WTC11 (cell line): ENCODE measurements around the gene RPS8. TPM values are rescaled to one million over a fixed set of nuclear protein-coding genes. Genes with fewer than 3 reads are reported as not detected.

ENCODE experiments used
- ATAC-seq: fragments of 200-7000 bp; cut with Tn5 transposase; 2 replicates; pipeline ENCODE4 v1.10.0; 2021; ENCODE audit warnings: mild to moderate bottlenecking, moderate library complexity
- CTCF ChIA-PET: fragments of 300-600 bp; sonication (Branson Sonifier 250); formaldehyde crosslinking; loops from one replicate; lab custom pipeline; 2021; ENCODE audit warnings: antibody characterized with exemption; lab: Charles Lee
- POLR2A ChIA-PET: fragments of 350-600 bp; sonication (Branson Sonifier 250); formaldehyde crosslinking; loops from one replicate; lab custom pipeline; 2021; ENCODE audit warnings: antibody characterized with exemption; lab: Charles Lee
- DNase-seq: peaks from one replicate; pipeline ENCODE4 v3.0.0; 2021; ENCODE audit warnings: low spot score
- H3K27ac Mint-ChIP-seq: 2 replicates; pipeline ENCODE4 v1.8.0; 2021; ENCODE audit warnings: mixed read lengths
- H3K27me3 Mint-ChIP-seq: 2 replicates; pipeline ENCODE4 v1.8.0; 2021; ENCODE audit warnings: low read depth, mild to moderate bottlenecking, moderate library complexity, mixed read lengths
- H3K36me3 Mint-ChIP-seq: 2 replicates; pipeline ENCODE4 v1.8.0; 2021; ENCODE audit warnings: mixed read lengths
- H3K4me1 Mint-ChIP-seq: 2 replicates; pipeline ENCODE4 v1.8.0; 2022; ENCODE audit warnings: mixed read lengths
- H3K4me3 Mint-ChIP-seq: 2 replicates; pipeline ENCODE4 v1.8.0; 2021; ENCODE audit warnings: mild to moderate bottlenecking, moderate library complexity, mixed read lengths
- H3K9me3 Mint-ChIP-seq: 2 replicates; pipeline ENCODE4 v1.8.0; 2021; ENCODE audit warnings: mixed read lengths
- ARID4B ChIP-seq: sonication (generic); formaldehyde crosslinking; IDR thresholded peaks from 2 replicates; pipeline ENCODE4 v1.8.0; 2023; ENCODE audit warnings: missing genetic modification reagents, mild to moderate bottlenecking, borderline replicate concordance
- CREM ChIP-seq: sonication (generic); formaldehyde crosslinking; IDR thresholded peaks from 2 replicates; pipeline ENCODE4 v1.8.1; 2022; ENCODE audit warnings: mild to moderate bottlenecking, missing genetic modification reagents, moderate library complexity
- ERG ChIP-seq: fragments of 250-450 bp; sonication (Bioruptor Pico); IDR thresholded peaks from 2 replicates; pipeline ENCODE4 v1.8.0; 2021; ENCODE audit warnings: mild to moderate bottlenecking
- IRF2 ChIP-seq: sonication (generic); formaldehyde crosslinking; IDR thresholded peaks from 2 replicates; pipeline ENCODE4 v1.8.0; 2022; ENCODE audit warnings: low read depth, missing genetic modification reagents, borderline replicate concordance
- JUN ChIP-seq: sonication (generic); formaldehyde crosslinking; IDR thresholded peaks from 2 replicates; pipeline ENCODE4 v1.8.0; 2023; ENCODE audit warnings: mild to moderate bottlenecking, missing genetic modification reagents
- NFYB ChIP-seq: sonication (generic); formaldehyde crosslinking; conservative IDR thresholded peaks from 2 replicates; pipeline ENCODE4 v1.8.0; 2022; ENCODE audit warnings: low read depth, missing genetic modification reagents
- NR2C2 ChIP-seq: sonication (generic); formaldehyde crosslinking; IDR thresholded peaks from 2 replicates; pipeline ENCODE4 v1.8.0; 2022; ENCODE audit warnings: mild to moderate bottlenecking, missing genetic modification reagents
- TEAD1 ChIP-seq: sonication (generic); formaldehyde crosslinking; IDR thresholded peaks from 2 replicates; pipeline ENCODE4 v1.8.0; 2022; ENCODE audit warnings: mild to moderate bottlenecking, missing genetic modification reagents
- ZNF317 ChIP-seq: sonication (generic); formaldehyde crosslinking; IDR thresholded peaks from 2 replicates; pipeline ENCODE4 v1.8.1; 2023; ENCODE audit warnings: low read depth, mild to moderate bottlenecking, moderate library complexity, missing genetic modification reagents, borderline replicate concordance
- ZNF396 ChIP-seq: fragments of 250-450 bp; sonication (Bioruptor Pico); IDR thresholded peaks from 2 replicates; pipeline ENCODE4 v1.8.0; 2021; ENCODE audit warnings: mild to moderate bottlenecking, moderate library complexity, borderline replicate concordance
- total RNA-seq: library from RNA; stranded (reverse); gene quantifications from 3 replicates; pipeline ENCODE4 v1.2.3, GENCODE V29; 2021
- TF ChIP-seq, protein P1 (sequence below): sonication (generic); formaldehyde crosslinking; IDR thresholded peaks from 2 replicates; pipeline ENCODE4 v1.8.0; 2022; ENCODE audit warnings: mild to moderate bottlenecking, missing genetic modification reagents
- TF ChIP-seq, protein P2 (sequence below): sonication (generic); formaldehyde crosslinking; conservative IDR thresholded peaks from 2 replicates; pipeline ENCODE4 v1.8.1; 2023; ENCODE audit warnings: mild to moderate bottlenecking, low read depth, missing genetic modification reagents, moderate library complexity
- TF ChIP-seq, protein P3 (sequence below): fragments of 250-450 bp; sonication (Bioruptor Pico); IDR thresholded peaks from 2 replicates; pipeline ENCODE4 v1.9.0; 2021; ENCODE audit warnings: mild to moderate bottlenecking
- TF ChIP-seq, protein P4 (sequence below): sonication (generic); formaldehyde crosslinking; IDR thresholded peaks from 2 replicates; pipeline ENCODE4 v1.8.0; 2023; ENCODE audit warnings: mild to moderate bottlenecking, missing genetic modification reagents
- TF ChIP-seq, protein P5 (sequence below): sonication (generic); formaldehyde crosslinking; IDR thresholded peaks from 2 replicates; pipeline ENCODE4 v1.8.1; 2022; ENCODE audit warnings: low read depth, mild to moderate bottlenecking, moderate library complexity, missing genetic modification reagents, borderline replicate concordance

RPS8 gene
- total RNA-seq, 1 experiment from 2014 or later = 2,343 TPM

GRCh38 chr1:44733365-44733764, 42.0 kb upstream of the RPS8 start:
- no peak for ATAC-seq
- Mint-ChIP-seq H3K27me3 (no peaks in the 10 kb centered on the region), H3K4me3 (no peak overlapping the region), H3K9me3 (peaks cover 6% of the 10 kb centered on the region; the same call in 1 of the 2 replicates), H3K27ac (no peak overlapping the region), H3K36me3 (no peaks in the 10 kb centered on the region), H3K4me1 (peaks cover 19% of the 10 kb centered on the region)
- CTCF ChIA-PET = interaction anchor here (1.5 kb wide), 1 partner anchor 61 kb away, joined by 3 read pairs; no protein-coding TSS in a partner anchor
- POLR2A ChIA-PET = interaction anchor here (1.3 to 1.9 kb wide), 2 partner anchors 12 to 570 kb away, joined by 3 to 8 read pairs; no protein-coding TSS in a partner anchor
- no peak for DNase-seq
- no peak for TF ChIP-seq IRF2 (CRISPR knock-in tag)
- TF ChIP-seq, protein P1, sequence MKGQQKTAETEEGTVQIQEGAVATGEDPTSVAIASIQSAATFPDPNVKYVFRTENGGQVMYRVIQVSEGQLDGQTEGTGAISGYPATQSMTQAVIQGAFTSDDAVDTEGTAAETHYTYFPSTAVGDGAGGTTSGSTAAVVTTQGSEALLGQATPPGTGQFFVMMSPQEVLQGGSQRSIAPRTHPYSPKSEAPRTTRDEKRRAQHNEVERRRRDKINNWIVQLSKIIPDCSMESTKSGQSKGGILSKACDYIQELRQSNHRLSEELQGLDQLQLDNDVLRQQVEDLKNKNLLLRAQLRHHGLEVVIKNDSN (CRISPR knock-in tag) = peak; percentile 66; the same call in 1 of the 2 replicates
- TF ChIP-seq NFYB = peak; percentile 14; the same call in 1 of the 2 replicates

DNA sequence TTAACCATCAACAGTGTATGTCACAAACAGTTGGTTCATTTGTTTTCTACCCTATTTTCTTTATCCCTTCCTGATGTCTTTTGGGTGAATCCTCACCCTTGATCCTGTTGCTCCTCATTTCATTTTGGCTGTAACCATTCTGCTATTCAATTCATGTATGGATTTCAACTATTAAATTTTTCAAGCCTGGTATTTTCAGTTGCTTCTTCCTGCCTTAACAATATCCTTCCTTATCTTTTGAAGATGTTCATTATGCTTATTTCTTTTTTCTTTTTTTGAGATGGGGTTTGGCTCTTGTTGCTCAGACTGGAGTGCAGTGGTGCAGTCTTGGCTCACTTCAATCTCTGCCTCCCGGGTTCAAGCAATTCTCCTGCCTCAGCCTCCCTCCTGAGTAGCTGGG, 41.6 kb upstream of the RPS8 start:
- Mint-ChIP-seq H3K27ac (no peak overlapping the region), H3K36me3 (no peaks in the 10 kb centered on the region), H3K4me1 (peaks cover 19% of the 10 kb centered on the region), H3K4me3 (no peak overlapping the region), H3K27me3 (no peaks in the 10 kb centered on the region), H3K9me3 (peaks cover 6% of the 10 kb centered on the region; the same call in 1 of the 2 replicates)
- ChIA-PET POLR2A (no interaction called here), CTCF (no interaction called here)
- ATAC-seq (no peak), DNase-seq (no peak)
- no peak for TF ChIP-seq ERG
- no peak for TF ChIP-seq TEAD1 (CRISPR knock-in tag)
- TF ChIP-seq, protein P2, sequence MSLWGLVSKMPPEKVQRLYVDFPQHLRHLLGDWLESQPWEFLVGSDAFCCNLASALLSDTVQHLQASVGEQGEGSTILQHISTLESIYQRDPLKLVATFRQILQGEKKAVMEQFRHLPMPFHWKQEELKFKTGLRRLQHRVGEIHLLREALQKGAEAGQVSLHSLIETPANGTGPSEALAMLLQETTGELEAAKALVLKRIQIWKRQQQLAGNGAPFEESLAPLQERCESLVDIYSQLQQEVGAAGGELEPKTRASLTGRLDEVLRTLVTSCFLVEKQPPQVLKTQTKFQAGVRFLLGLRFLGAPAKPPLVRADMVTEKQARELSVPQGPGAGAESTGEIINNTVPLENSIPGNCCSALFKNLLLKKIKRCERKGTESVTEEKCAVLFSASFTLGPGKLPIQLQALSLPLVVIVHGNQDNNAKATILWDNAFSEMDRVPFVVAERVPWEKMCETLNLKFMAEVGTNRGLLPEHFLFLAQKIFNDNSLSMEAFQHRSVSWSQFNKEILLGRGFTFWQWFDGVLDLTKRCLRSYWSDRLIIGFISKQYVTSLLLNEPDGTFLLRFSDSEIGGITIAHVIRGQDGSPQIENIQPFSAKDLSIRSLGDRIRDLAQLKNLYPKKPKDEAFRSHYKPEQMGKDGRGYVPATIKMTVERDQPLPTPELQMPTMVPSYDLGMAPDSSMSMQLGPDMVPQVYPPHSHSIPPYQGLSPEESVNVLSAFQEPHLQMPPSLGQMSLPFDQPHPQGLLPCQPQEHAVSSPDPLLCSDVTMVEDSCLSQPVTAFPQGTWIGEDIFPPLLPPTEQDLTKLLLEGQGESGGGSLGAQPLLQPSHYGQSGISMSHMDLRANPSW = no peak
- TF ChIP-seq NR2C2 = no peak
- no peak for TF ChIP-seq ZNF317 (CRISPR knock-in tag)
- TF ChIP-seq, protein P3, sequence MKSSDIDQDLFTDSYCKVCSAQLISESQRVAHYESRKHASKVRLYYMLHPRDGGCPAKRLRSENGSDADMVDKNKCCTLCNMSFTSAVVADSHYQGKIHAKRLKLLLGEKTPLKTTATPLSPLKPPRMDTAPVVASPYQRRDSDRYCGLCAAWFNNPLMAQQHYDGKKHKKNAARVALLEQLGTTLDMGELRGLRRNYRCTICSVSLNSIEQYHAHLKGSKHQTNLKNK (CRISPR knock-in tag) = no peak
- TF ChIP-seq ARID4B (CRISPR knock-in tag) = no peak
- no peak for TF ChIP-seq CREM (CRISPR knock-in tag)
- no peak for TF ChIP-seq ZNF396 (CRISPR knock-in tag)
- no peak for TF ChIP-seq JUN (CRISPR knock-in tag)
- TF ChIP-seq, protein P4, sequence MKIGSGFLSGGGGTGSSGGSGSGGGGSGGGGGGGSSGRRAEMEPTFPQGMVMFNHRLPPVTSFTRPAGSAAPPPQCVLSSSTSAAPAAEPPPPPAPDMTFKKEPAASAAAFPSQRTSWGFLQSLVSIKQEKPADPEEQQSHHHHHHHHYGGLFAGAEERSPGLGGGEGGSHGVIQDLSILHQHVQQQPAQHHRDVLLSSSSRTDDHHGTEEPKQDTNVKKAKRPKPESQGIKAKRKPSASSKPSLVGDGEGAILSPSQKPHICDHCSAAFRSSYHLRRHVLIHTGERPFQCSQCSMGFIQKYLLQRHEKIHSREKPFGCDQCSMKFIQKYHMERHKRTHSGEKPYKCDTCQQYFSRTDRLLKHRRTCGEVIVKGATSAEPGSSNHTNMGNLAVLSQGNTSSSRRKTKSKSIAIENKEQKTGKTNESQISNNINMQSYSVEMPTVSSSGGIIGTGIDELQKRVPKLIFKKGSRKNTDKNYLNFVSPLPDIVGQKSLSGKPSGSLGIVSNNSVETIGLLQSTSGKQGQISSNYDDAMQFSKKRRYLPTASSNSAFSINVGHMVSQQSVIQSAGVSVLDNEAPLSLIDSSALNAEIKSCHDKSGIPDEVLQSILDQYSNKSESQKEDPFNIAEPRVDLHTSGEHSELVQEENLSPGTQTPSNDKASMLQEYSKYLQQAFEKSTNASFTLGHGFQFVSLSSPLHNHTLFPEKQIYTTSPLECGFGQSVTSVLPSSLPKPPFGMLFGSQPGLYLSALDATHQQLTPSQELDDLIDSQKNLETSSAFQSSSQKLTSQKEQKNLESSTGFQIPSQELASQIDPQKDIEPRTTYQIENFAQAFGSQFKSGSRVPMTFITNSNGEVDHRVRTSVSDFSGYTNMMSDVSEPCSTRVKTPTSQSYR (CRISPR knock-in tag) = no peak
- TF ChIP-seq IRF2 (CRISPR knock-in tag) = no peak
- TF ChIP-seq, protein P5, sequence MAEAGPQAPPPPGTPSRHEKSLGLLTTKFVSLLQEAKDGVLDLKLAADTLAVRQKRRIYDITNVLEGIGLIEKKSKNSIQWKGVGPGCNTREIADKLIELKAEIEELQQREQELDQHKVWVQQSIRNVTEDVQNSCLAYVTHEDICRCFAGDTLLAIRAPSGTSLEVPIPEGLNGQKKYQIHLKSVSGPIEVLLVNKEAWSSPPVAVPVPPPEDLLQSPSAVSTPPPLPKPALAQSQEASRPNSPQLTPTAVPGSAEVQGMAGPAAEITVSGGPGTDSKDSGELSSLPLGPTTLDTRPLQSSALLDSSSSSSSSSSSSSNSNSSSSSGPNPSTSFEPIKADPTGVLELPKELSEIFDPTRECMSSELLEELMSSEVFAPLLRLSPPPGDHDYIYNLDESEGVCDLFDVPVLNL (CRISPR knock-in tag) = no peak
